Epithelial cell of prostate (primary cell): ENCODE measurements around the gene ZNF718.
"Not testable (repeated sequence)": the region's sequence is repeated elsewhere in the genome, so short reads cannot be mapped to it uniquely, and the experiment has no call there.

ENCODE experiments used
- DNase-seq: peaks from one replicate; pipeline ENCODE4 v3.0.0-alpha.2; 2011; ENCODE audit warnings: low read depth, low spot score
- H3K27ac ChIP-seq: fragments of 450-650 bp; 2 replicates; pipeline ENCODE4 v1.5.1; 2017; ENCODE audit warnings: mild to moderate bottlenecking

Gene ZNF718

GRCh38 chr4:124275-125081 lies at the start of gene ZNF718:
ZNF718 (plus strand) TSS chr4:124501; CDS start chr4:124671, 170 bp downstream.
- peak within 1 kb of the TSS; percentile 71 for H3K27ac ChIP-seq
- peak; percentile 89 for DNase-seq

DNA sequence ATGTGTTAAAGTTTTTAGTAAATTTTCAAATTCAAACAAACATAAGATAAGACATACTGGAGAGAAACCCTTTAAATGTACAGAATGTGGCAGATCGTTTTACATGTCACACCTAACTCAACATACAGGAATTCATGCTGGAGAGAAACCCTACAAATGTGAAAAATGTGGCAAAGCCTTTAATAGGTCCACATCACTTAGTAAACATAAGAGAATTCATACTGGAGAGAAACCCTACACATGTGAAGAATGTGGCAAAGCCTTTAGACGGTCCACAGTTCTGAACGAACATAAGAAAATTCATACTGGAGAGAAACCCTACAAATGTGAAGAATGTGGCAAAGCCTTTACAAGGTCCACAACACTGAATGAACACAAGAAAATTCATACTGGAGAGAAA lies 38.4 kb upstream of the ZNF718 start:
- no peak for DNase-seq
- no peak overlapping the region for H3K27ac ChIP-seq

DNA sequence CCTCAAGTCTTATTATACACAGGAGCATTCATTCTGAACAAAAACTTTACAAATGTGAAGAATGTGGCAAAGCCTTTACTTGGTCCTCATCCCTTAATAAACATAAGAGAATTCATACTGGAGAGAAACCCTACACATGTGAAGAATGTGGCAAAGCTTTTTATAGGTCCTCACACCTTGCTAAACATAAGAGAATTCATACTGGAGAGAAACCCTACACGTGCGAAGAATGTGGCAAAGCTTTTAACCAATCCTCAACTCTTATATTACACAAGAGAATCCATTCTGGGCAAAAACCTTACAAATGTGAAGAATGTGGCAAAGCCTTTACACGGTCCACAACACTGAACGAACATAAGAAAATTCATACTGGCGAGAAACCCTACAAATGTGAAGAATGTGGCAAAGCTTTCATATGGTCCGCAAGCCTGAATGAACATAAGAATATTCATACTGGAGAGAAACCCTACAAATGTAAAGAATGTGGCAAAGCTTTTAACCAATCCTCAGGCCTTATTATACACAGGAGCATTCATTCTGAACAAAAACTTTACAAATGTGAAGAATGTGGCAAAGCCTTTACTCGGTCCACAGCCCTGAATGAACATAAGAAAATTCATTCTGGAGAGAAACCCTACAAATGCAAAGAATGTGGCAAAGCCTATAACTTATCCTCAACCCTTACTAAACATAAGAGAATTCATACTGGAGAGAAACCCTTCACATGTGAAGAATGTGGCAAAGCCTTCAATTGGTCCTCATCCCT lies 37.6 kb upstream of the ZNF718 start:
- not testable (repeated sequence) for H3K27ac ChIP-seq, DNase-seq

GRCh38 chr4:98386-98785 lies 25.9 kb upstream of the ZNF718 start:
- no peak for DNase-seq
- H3K27ac ChIP-seq: no peak overlapping the region

DNA sequence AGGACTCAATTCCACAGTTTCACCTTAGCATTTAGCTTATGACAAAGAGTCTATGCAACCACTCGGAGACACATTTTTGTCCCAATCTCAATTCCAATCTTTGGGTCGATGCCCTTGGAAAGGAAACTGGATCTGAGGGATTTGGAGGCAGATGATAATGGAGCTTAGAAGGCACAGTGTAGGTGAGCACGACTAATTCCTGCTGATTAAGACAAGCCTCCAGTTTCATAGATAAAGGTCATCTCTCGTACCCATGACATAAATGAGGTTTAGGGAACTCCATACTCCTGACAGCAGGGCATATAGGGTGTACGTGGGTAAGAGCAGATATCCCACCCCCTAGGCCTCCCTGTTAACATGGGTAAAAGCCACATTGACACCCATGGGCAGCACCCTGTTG lies 24.4 kb upstream of the ZNF718 start:
- no peak overlapping the region for H3K27ac ChIP-seq
- no peak for DNase-seq

DNA sequence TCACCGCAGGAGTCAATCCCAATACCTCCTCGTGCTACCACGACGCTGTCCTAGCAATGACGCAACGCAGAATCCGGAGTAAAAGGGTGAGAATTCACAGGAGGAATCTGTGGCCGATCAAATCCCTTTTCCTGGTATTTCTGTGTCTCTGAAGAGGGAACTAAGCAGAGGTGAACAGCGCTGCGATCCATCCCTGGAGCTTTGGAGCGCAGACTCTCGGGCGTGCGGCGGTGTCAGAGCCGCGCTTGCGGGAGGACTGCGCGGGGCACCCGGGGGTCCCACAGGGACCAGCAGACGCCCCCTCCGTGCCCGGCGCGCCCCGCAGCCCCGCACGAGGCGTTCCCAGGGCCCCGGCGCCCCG lies 17.2 kb upstream of the ZNF718 start:
- H3K27ac ChIP-seq: no peak overlapping the region
- no peak for DNase-seq

GRCh38 chr4:107444-108429 lies 16.6 kb upstream of the ZNF718 start:
- no peak overlapping the region for H3K27ac ChIP-seq
- no peak for DNase-seq

DNA sequence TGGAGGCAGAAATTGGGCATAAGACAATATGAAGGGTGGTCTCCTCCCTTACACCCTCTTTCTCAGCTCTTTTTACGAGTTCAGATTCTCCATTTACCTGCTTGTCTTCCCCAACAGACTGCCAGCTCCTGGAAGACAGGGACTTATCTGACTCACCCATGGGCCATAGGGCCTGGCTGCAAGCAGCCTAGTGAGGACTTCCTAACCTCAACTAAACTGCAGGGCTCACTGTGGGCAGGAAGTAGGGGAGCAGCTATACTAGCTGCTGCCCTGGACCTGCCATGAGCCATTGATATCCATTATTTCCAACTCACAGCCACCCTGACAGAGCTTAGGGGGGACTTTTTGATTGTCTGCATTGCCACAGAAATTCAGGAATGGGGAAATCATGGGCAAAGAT lies 11.5 kb upstream of the ZNF718 start:
- DNase-seq: no peak

GRCh38 chr4:113732-114131 lies 10.6 kb upstream of the ZNF718 start:
- DNase-seq: no peak
- no peak overlapping the region for H3K27ac ChIP-seq

More for the DNA sequence above, 11.5 kb upstream of the ZNF718 start:
- no peak overlapping the region for H3K27ac ChIP-seq

DNA sequence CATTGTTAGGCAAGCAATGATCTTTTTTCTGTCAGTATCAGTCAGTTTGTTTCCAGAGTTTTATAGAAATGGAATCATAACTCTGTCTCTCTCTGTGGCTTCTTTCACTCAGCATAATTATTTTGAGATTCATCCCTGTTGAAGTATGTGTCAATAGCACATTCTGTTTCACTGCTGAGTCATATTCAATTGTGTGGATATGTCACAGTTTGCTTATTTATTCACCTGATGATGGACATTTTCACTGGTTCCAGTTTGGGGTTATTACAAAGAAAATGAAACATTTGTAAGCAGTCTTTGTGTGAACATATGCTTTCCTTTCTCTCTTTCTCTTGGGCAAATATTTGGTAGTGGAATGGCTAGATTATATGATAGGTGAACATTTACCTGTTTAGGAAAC lies 10.2 kb upstream of the ZNF718 start:
- no peak for DNase-seq

GRCh38 chr4:116499-116898 lies 7.8 kb upstream of the ZNF718 start:
- DNase-seq: no peak
- H3K27ac ChIP-seq: no peak overlapping the region

More for the DNA sequence above, 10.2 kb upstream of the ZNF718 start:
- no peak overlapping the region for H3K27ac ChIP-seq

DNA sequence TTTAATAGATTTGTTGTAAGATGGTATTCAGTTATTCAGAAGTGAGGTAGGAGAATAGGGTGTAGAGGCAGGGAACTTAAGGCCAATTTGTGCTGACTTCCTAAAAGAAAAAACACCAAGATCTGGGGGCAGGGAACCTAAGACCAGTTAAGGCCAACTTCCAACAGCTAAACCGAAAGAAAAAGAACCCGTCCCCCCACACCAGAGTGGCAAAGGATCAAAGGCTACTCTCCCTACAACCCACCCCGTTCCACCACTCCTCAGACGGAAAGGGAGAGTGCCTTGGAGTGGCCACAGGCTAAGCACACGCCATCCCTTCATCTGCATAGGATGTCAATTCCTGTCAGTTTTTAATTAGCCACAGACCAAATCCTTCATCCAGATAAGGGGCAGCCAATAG lies 3.7 kb upstream of the ZNF718 start:
- no peak for DNase-seq
- H3K27ac ChIP-seq: no peak overlapping the region

DNA sequence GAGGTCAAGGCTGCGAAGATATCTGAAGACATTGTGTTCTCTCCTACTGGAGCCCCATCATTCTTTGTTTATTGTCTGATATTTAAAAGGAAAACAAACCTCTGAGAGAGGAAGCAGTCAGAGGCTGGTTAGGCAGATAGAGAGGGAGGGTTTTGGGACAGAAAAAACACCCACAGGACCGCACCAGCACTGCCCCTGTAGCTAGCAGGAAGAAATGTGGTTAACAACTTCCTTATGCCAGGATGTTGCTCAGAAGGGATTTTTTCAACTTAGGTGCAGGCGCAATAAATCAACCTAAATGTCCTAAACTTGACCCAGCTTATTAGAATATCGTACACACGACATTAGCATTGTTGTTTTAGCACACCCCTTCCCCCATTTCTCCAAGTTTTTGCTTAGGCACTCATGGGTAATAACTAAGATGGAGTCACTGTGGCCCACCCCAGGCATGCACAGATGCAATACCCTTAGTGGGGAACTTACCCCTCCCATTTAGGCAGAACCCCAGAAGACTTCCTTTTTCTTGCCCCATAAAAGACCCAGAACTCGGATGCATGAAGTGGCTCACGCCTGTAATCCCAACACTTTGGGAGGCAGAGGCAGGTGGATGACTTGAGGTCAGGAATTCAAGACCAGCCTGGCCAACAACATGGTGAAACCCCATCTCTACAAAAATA lies 2.8 kb upstream of the ZNF718 start:
- no peak overlapping the region for H3K27ac ChIP-seq

DNA sequence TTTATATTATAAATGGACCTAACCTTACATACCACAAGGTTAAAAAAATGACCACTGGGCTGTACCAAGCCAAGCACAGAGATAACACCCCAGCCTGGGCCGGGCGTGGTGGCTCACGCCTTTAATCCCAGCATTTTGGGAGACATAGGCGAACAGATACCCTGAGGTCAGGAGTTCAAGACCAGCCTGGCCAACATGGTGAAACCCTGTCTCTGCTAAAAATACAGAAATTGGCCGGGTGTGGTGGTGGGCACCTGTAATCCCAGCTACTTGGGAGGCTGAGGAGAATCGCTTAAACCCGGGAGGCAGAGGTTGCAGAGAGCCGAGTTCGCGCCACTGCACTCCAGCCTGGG lies 403 bp upstream of the ZNF718 start:
- DNase-seq: not testable (repeated sequence)
- peak overlapping the region; percentile 71 for H3K27ac ChIP-seq

More for the DNA sequence above, 2.8 kb upstream of the ZNF718 start:
- DNase-seq: no peak

DNA sequence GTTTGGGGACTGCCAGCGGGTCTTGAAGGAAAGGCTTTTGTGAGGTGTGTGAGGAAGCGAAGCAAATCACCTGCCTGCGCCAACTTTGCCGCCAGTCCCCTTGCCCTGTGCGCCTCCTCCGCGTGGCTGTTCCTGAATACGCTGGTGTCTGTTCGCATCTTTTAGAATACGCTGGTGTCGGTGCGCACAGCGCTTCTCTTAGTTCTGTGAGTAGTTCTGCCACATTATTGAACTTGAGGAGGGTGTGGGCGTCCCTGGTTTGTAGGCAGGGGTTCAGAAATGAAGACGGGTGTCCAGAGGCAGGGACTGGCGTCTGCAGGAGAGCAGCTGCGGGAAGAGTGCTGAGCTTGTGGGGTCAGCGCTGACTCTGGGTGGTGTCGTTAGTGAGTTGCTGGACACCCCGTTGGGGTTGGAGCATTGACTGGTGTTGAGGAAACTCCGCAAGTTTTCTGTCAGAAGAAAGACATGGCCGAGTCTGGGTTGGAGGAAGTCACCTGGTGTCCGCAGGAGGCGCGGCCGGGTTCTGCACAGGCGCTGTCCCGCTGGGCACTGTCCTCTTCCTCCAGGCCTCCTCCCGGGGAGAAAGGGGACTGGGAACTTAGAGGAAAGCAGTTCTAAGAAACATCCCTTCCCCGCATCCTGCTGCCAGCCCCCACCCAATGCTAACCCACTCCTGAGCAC lies 930 bp downstream of the ZNF718 start:
- no peak for DNase-seq
- H3K27ac ChIP-seq: peak overlapping the region; percentile 71

GRCh38 chr4:125833-126232 lies 1.5 kb downstream of the ZNF718 start:
- peak overlapping the region; percentile 71 for H3K27ac ChIP-seq

DNA sequence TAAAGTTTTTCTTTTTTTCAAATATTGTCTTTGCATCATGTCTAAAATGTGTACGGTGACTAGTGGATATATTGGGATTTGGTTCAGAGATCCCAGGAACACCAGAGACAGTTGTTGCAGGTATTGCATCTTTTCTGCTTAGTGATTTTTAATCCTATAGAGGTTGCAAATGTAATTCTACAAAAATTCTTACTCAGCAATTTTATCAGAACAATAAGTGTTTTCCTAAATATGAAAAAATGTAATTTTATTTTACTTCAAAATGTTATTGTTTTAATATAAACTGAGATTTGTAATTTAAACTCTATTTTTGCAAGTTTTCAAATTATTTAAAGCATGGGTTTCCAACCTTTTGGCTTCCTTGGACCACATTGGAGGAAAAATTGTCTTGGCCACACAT lies 8.2 kb downstream of the ZNF718 start:
- H3K27ac ChIP-seq: no peak overlapping the region
- no peak for DNase-seq

More at GRCh38 chr4:125833-126232, 1.5 kb downstream of the ZNF718 start:
- no peak for DNase-seq

- no peak for DNase-seq
Observed at GRCh38 chr4:138935-139334, 14.6 kb downstream of the ZNF718 start.

DNA sequence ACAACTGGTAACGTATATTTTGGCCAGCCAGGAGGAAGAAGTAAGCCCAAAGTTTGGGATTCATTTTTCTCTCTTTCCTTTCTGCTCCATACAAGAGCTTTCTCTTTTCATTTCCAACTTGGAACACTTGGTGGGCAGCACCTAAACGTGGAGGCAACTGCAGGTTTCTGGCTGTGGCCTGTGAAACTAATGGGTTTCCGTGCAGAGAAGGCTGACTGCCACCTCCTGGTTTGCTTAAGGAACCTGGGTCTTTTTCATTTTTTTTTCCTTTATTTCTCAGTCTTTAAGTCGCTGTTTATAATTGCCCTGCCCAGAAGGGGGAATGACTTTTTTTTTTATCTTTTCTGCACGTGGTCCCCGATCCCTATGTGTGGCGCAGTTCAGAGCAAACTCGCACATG lies 15.4 kb downstream of the ZNF718 start:
- H3K27ac ChIP-seq: no peak overlapping the region
- no peak for DNase-seq

More at GRCh38 chr4:138935-139334, 14.6 kb downstream of the ZNF718 start:
- no peak overlapping the region for H3K27ac ChIP-seq
